ENCODE measurements around the gene SCNN1G. TPM values are rescaled to one million over a fixed set of nuclear protein-coding genes. Genes with fewer than 3 reads are reported as not detected.
"Not testable (repeated sequence)": the region's sequence is repeated elsewhere in the genome, so short reads cannot be mapped to it uniquely, and the experiment has no call there.

Gene SCNN1G
- total RNA-seq, 4 donors from 2014 or later: 5.8 to 39.3 (median 15.2) TPM

GRCh38 chr16:23248261-23249194 is 66.0 kb downstream of the SCNN1G start:
- WGBS, 2 donors: 64 to 67% methylated on average over 9 of the region's 9 CpGs
- H3K4me3 ChIP-seq (ENCODE audit: low read depth, poor library complexity, severe bottlenecking): no peak overlapping the region
- peak in 1 of 2 donors; percentile 71 for DNase-seq (ENCODE audit: low spot score in 2 of 2)
- intact Hi-C loops (cut with DNase I; ENCODE audit: low total_unique reads): no loop called here
- TF ChIP-seq POLR2A (IDR thresholded peaks at IDR 0.05) (no peak), CTCF (IDR thresholded peaks at IDR 0.05) (no peak)

- no peak for TF ChIP-seq POLR2A (IDR thresholded peaks at IDR 0.05)
- TF ChIP-seq CTCF (IDR thresholded peaks at IDR 0.05): no peak
- no peak for DNase-seq (ENCODE audit: low spot score in 2 of 2)
- WGBS, 2 donors: 73 to 83% methylated on average over 1 of the region's 1 CpG
Measured at GRCh38 chr16:23249830-23250229, 67.3 kb downstream of the SCNN1G start.

GRCh38 chr16:23252310-23252709 is 69.8 kb downstream of the SCNN1G start:
- 93 to 94% methylated on average over 5 of the region's 5 CpGs for WGBS, 2 donors
- TF ChIP-seq CTCF (IDR thresholded peaks at IDR 0.05) (no peak), POLR2A (IDR thresholded peaks at IDR 0.05) (no peak)
- H3K4me3 ChIP-seq (ENCODE audit: low read depth, poor library complexity, severe bottlenecking): no peak overlapping the region
- intact Hi-C loops (cut with DNase I; ENCODE audit: low total_unique reads): no loop called here
- DNase-seq (ENCODE audit: low spot score in 2 of 2): no peak

More at GRCh38 chr16:23249830-23250229, 67.3 kb downstream of the SCNN1G start:
- H3K4me3 ChIP-seq (ENCODE audit: low read depth, poor library complexity, severe bottlenecking): no peak overlapping the region
- intact Hi-C loops (cut with DNase I; ENCODE audit: low total_unique reads): no loop called here

DNA sequence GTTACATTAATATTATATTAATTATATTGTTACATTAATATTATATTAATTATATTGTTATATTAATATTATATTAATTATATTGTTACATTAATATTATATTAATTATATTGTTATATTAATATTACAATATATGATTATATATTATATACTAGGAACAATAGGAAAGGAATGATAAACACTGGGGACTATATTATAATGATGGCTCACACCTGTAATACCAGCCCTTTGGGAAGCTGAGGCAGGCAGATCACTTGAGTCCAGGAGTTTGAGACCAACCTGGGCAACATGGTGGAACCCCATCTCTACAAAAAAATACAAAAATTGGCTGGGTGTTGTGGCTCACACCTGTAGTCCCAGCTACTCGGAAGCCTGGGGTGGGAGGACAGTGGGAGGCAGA is 71.1 kb downstream of the SCNN1G start:
- WGBS, 2 donors: 74% methylated on average over 1 of the region's 1 CpG
- H3K4me3 ChIP-seq (ENCODE audit: low read depth, poor library complexity, severe bottlenecking); intact Hi-C loops (cut with DNase I; ENCODE audit: low total_unique reads): not testable (repeated sequence)
- DNase-seq (ENCODE audit: low spot score in 2 of 2): peak in 1 of 2 donors; percentile 4

- TF ChIP-seq CTCF (IDR thresholded peaks at IDR 0.05): no peak
- TF ChIP-seq POLR2A (IDR thresholded peaks at IDR 0.05): no peak
- no peak overlapping the region for H3K4me3 ChIP-seq (ENCODE audit: low read depth, poor library complexity, severe bottlenecking)
- WGBS, 2 donors: 54 to 62% methylated on average over 4 of the region's 4 CpGs
- DNase-seq (ENCODE audit: low spot score in 2 of 2): no peak
- intact Hi-C loops (cut with DNase I; ENCODE audit: low total_unique reads): no loop called here
Measured at GRCh38 chr16:23254338-23254737, 71.8 kb downstream of the SCNN1G start.

GRCh38 chr16:23255000-23255399 is 72.5 kb downstream of the SCNN1G start:
- no peak for TF ChIP-seq POLR2A (IDR thresholded peaks at IDR 0.05)
- intact Hi-C loops (cut with DNase I; ENCODE audit: low total_unique reads): no loop called here
- H3K4me3 ChIP-seq (ENCODE audit: low read depth, poor library complexity, severe bottlenecking): no peak overlapping the region
- DNase-seq (ENCODE audit: low spot score in 2 of 2): no peak
- 68 to 70% methylated on average over 4 of the region's 4 CpGs for WGBS, 2 donors

Measured in lower leg skin (tissue), 4 donors.